ENCODE data around the gene CSMD2.

CSMD2 gene

GRCh38 chr1:33943978-33944377 is 221.1 kb downstream of the CSMD2 start:
- H3K9ac ChIP-seq (ENCODE audit: low read depth, low read length), result no peak overlapping the region
- no peaks in the 10 kb centered on the region for H3K36me3 ChIP-seq (ENCODE audit: insufficient read depth, low read length)
- H3K9me3 ChIP-seq (ENCODE audit: control insufficient read depth, insufficient read depth, low read length), result no peaks in the 10 kb centered on the region
- H3K4me1 ChIP-seq (ENCODE audit: insufficient read depth, low read length), result no peaks in the 10 kb centered on the region

- no peaks in the 10 kb centered on the region for H3K9me3 ChIP-seq (ENCODE audit: control insufficient read depth, insufficient read depth, low read length)
- H3K36me3 ChIP-seq (ENCODE audit: insufficient read depth, low read length), result no peaks in the 10 kb centered on the region; the same call in 1 of the 2 replicates
- H3K9ac ChIP-seq (ENCODE audit: low read depth, low read length), result no peak overlapping the region
- H3K4me1 ChIP-seq (ENCODE audit: insufficient read depth, low read length), result no peaks in the 10 kb centered on the region
These were observed 232.2 kb downstream of the CSMD2 start for GRCh38 chr1:33932871-33933270.

GRCh38 chr1:33931111-33931475 is 233.9 kb downstream of the CSMD2 start:
- no peaks in the 10 kb centered on the region for H3K4me1 ChIP-seq (ENCODE audit: insufficient read depth, low read length)
- no peak overlapping the region for H3K9ac ChIP-seq (ENCODE audit: low read depth, low read length)
- no peaks in the 10 kb centered on the region for H3K9me3 ChIP-seq (ENCODE audit: control insufficient read depth, insufficient read depth, low read length)
- no peaks in the 10 kb centered on the region; the same call in 1 of the 2 replicates for H3K36me3 ChIP-seq (ENCODE audit: insufficient read depth, low read length)

- Histone ChIP-seq H3K36me3 (ENCODE audit: insufficient read depth, low read length) (no peaks in the 10 kb centered on the region; the same call in 1 of the 2 replicates), H3K4me1 (ENCODE audit: insufficient read depth, low read length) (no peaks in the 10 kb centered on the region), H3K9me3 (ENCODE audit: control insufficient read depth, insufficient read depth, low read length) (no peaks in the 10 kb centered on the region), H3K9ac (ENCODE audit: low read depth, low read length) (no peak overlapping the region)
These were observed 234.5 kb downstream of the CSMD2 start for GRCh38 chr1:33930346-33931110.

GRCh38 chr1:33928251-33928650 is 236.8 kb downstream of the CSMD2 start:
- H3K4me1 ChIP-seq (ENCODE audit: insufficient read depth, low read length), result no peaks in the 10 kb centered on the region

GRCh38 chr1:33927721-33928120 is 237.3 kb downstream of the CSMD2 start:
- H3K9ac ChIP-seq (ENCODE audit: low read depth, low read length), result no peak overlapping the region
- no peaks in the 10 kb centered on the region; the same call in 1 of the 2 replicates for H3K36me3 ChIP-seq (ENCODE audit: insufficient read depth, low read length)
- H3K9me3 ChIP-seq (ENCODE audit: control insufficient read depth, insufficient read depth, low read length), result no peaks in the 10 kb centered on the region
- H3K4me1 ChIP-seq (ENCODE audit: insufficient read depth, low read length), result no peaks in the 10 kb centered on the region

More at GRCh38 chr1:33928251-33928650, 236.8 kb downstream of the CSMD2 start:
- Histone ChIP-seq H3K9ac (ENCODE audit: low read depth, low read length) (no peak overlapping the region), H3K9me3 (ENCODE audit: control insufficient read depth, insufficient read depth, low read length) (no peaks in the 10 kb centered on the region), H3K36me3 (ENCODE audit: insufficient read depth, low read length) (no peaks in the 10 kb centered on the region; the same call in 1 of the 2 replicates)

GRCh38 chr1:33925586-33925985 is 239.4 kb downstream of the CSMD2 start:
- H3K4me1 ChIP-seq (ENCODE audit: insufficient read depth, low read length), result no peaks in the 10 kb centered on the region
- H3K36me3 ChIP-seq (ENCODE audit: insufficient read depth, low read length), result no peaks in the 10 kb centered on the region; the same call in 1 of the 2 replicates
- H3K9ac ChIP-seq (ENCODE audit: low read depth, low read length), result no peak overlapping the region
- no peaks in the 10 kb centered on the region for H3K9me3 ChIP-seq (ENCODE audit: control insufficient read depth, insufficient read depth, low read length)

- Histone ChIP-seq H3K4me1 (ENCODE audit: insufficient read depth, low read length) (no peaks in the 10 kb centered on the region), H3K9ac (ENCODE audit: low read depth, low read length) (no peak overlapping the region), H3K9me3 (ENCODE audit: control insufficient read depth, insufficient read depth, low read length) (no peaks in the 10 kb centered on the region), H3K36me3 (ENCODE audit: insufficient read depth, low read length) (no peaks in the 10 kb centered on the region)
These were observed 243.7 kb downstream of the CSMD2 start for GRCh38 chr1:33921281-33921680.

- Histone ChIP-seq H3K4me1 (ENCODE audit: insufficient read depth, low read length) (no peaks in the 10 kb centered on the region), H3K9ac (ENCODE audit: low read depth, low read length) (no peak overlapping the region), H3K9me3 (ENCODE audit: control insufficient read depth, insufficient read depth, low read length) (no peaks in the 10 kb centered on the region), H3K36me3 (ENCODE audit: insufficient read depth, low read length) (no peaks in the 10 kb centered on the region)
These were observed 246.7 kb downstream of the CSMD2 start for GRCh38 chr1:33918368-33918767.

- Histone ChIP-seq H3K4me1 (ENCODE audit: insufficient read depth, low read length) (no peaks in the 10 kb centered on the region), H3K9ac (ENCODE audit: low read depth, low read length) (no peak overlapping the region), H3K36me3 (ENCODE audit: insufficient read depth, low read length) (no peaks in the 10 kb centered on the region), H3K9me3 (ENCODE audit: control insufficient read depth, insufficient read depth, low read length) (no peaks in the 10 kb centered on the region)
These were observed 248.2 kb downstream of the CSMD2 start for GRCh38 chr1:33916786-33917185.

GRCh38 chr1:33914531-33914930 is 250.5 kb downstream of the CSMD2 start:
- Histone ChIP-seq H3K9me3 (ENCODE audit: control insufficient read depth, insufficient read depth, low read length) (no peaks in the 10 kb centered on the region), H3K9ac (ENCODE audit: low read depth, low read length) (no peak overlapping the region), H3K4me1 (ENCODE audit: insufficient read depth, low read length) (no peaks in the 10 kb centered on the region), H3K36me3 (ENCODE audit: insufficient read depth, low read length) (no peaks in the 10 kb centered on the region)

- H3K9me3 ChIP-seq (ENCODE audit: control insufficient read depth, insufficient read depth, low read length), result no peaks in the 10 kb centered on the region
- H3K36me3 ChIP-seq (ENCODE audit: insufficient read depth, low read length), result no peaks in the 10 kb centered on the region
- no peak overlapping the region for H3K9ac ChIP-seq (ENCODE audit: low read depth, low read length)
- no peaks in the 10 kb centered on the region for H3K4me1 ChIP-seq (ENCODE audit: insufficient read depth, low read length)
These were observed 256.6 kb downstream of the CSMD2 start for GRCh38 chr1:33908324-33908956.

- no peaks in the 10 kb centered on the region for H3K4me1 ChIP-seq (ENCODE audit: insufficient read depth, low read length)
- no peak overlapping the region for H3K9ac ChIP-seq (ENCODE audit: low read depth, low read length)
- H3K36me3 ChIP-seq (ENCODE audit: insufficient read depth, low read length), result no peaks in the 10 kb centered on the region
- no peaks in the 10 kb centered on the region for H3K9me3 ChIP-seq (ENCODE audit: control insufficient read depth, insufficient read depth, low read length)
These were observed 258.9 kb downstream of the CSMD2 start for GRCh38 chr1:33906156-33906555.

- H3K9me3 ChIP-seq (ENCODE audit: control insufficient read depth, insufficient read depth, low read length), result no peaks in the 10 kb centered on the region
- no peaks in the 10 kb centered on the region for H3K36me3 ChIP-seq (ENCODE audit: insufficient read depth, low read length)
These were observed 259.8 kb downstream of the CSMD2 start for GRCh38 chr1:33905241-33905640.

GRCh38 chr1:33903210-33903589 is 261.8 kb downstream of the CSMD2 start:
- H3K36me3 ChIP-seq (ENCODE audit: insufficient read depth, low read length), result no peaks in the 10 kb centered on the region
- no peaks in the 10 kb centered on the region for H3K9me3 ChIP-seq (ENCODE audit: control insufficient read depth, insufficient read depth, low read length)
- H3K9ac ChIP-seq (ENCODE audit: low read depth, low read length), result no peak overlapping the region
- no peaks in the 10 kb centered on the region for H3K4me1 ChIP-seq (ENCODE audit: insufficient read depth, low read length)

More at GRCh38 chr1:33905241-33905640, 259.8 kb downstream of the CSMD2 start:
- Histone ChIP-seq H3K9ac (ENCODE audit: low read depth, low read length) (no peak overlapping the region), H3K4me1 (ENCODE audit: insufficient read depth, low read length) (no peaks in the 10 kb centered on the region)

Measured in ES-I3 (cell line).